HG02678 (cell line): ENCODE results near the gene OSBPL10.
"Not testable (repeated sequence)": the region's sequence is repeated elsewhere in the genome, so short reads cannot be mapped to it uniquely, and the experiment has no call there.

Experiments
- ATAC-seq: cut with Tn5 transposase; IDR thresholded peaks from one replicate; pipeline ENCODE4 v1.9.1; 2021; ENCODE audit warnings: mild to moderate bottlenecking, moderate library complexity; ENCODE audit not compliant: unreplicated experiment

OSBPL10 gene

DNA sequence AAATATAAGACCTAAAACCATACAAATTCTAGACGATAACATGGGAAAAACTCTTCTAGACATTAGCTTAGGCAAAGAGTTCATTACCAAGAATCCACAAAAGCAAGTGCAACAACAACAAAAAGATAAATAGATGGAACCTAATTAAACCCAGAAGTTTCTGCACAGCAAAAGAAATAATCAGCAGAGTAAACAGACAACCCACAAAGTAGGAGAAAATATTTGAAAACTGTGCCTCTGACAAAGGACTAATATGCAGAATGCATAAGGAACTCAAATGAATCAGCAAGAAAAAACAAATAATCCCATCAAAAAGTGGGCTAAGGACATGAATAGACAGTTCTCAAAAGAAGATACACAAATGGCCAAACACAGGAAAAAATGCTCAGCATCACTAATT is 198.8 kb downstream of the OSBPL10 start:
- ATAC-seq: not testable (repeated sequence)

DNA sequence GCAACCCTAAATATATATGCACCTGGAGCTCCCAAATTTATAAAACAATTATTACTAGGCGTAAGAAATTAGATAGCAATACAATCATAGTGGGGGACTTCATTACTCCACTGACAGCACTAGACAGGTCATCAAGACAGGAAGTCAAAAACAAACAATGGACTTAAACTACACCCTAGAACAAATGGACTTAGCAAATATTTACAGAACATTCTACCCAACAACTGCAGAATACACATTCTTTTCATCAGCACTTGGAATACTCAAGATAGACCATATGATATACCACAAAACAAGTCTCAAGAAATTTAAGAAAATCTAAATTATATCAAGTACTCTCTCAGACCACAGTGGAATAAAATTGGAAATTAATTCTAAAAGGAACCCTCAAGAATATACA is 201.5 kb downstream of the OSBPL10 start:
- no peak for ATAC-seq

DNA sequence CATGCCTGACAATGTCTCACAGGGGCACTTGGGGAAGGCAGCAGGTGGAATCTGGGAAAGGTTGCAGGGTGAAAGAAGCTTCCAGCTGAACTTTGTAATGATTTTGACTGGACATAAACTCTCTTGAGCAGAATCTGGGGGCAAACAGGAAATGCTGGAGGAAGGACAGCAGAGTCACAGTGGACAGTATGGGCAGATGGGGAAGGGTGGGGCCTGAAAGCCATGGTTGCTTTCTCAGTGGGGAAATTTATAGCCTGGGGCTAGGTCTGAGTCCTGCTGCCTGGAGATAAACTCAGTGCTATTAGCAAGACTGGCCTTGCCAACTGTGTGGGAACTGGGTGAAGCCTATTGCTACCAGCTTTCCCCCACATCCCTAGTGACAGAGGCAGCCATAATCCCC is 203.2 kb downstream of the OSBPL10 start:
- ATAC-seq: no peak

DNA sequence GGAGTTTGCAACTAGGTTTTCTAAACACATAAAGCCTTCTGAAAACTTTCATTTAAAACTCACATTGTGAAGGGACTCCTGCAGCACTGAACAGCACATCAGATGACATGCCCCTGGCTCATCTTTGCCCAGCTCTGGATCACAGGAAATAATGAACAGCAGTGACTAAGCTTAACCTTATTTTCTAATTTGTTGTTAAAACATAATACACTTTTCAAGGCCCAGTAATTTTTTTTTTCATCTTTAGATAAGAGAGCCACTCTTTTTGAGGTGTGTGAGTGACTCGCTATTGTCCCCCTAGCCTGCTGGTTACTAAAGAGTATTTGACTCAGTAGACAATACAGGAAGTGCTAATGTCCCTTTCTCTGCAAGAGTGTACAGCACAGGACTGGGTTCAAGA is 204.0 kb downstream of the OSBPL10 start:
- no peak for ATAC-seq

DNA sequence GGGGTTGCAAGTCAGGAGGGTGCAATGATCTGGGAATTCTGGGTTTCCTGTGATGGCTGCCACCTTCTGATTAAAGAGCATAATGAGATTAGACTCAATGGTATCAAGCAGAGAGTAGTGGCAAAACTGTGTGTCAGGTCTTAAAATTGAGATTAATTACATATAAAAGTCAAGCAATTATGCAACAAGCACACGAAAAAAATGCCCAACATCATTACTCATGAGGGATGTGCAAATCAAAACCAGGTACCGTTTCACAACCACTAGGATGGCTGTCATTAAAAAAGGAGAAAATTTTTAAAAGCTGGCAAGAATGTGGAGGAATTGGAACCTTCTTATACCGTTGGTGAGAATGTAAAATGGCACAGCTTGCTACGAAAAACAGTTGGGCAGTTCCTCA is 205.0 kb downstream of the OSBPL10 start:
- no peak for ATAC-seq

DNA sequence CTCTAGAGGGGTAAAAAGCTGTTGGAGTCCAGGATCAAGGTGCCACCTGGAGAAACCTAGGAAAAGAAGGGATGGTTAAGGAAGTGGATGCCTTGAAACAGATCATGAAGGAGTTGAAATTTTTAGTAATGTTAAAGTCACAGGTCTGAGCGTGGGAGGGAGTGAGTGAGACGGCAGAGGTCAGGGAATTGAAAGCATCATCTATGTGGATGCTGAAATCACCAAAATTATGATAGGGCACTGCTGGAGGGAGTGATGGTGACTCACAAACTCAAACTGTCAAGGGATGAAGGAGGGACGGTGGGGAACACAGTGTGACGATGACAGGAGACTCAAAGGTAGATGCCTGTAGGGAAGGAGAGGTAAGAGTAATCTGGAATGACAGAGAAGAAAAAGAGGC is 205.7 kb downstream of the OSBPL10 start:
- no peak for ATAC-seq

DNA sequence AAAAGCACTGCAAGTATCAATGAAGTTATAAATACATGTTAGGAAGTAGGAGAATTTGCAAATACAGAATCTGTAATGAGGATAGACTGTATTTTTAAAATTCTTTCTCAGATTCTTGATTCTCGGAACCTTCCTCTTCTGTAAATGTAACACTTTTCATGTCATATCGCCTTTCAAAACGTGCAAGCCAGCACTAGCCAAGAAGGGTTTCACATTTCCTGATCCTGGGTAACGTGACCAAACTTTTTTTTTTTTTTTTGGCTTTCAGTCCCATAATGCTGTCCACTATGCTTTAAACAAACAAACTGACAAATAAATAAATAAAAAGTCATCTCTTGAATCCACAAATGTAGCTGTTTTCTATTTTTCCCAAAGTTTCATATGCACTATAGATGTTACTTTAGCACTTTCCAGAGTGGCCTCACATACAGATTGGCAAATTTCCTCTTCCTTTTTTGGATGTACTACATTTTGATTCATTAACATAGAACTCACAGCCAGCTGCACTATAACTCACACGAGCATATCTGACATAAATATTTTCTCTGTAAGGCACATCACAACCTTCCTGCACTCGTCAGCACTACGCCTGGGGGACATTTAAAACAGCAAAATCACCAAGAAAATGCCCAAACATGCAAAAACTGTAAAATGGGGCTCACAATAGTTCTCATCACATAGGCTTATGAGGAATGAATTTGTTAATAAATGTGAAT is 208.1 kb downstream of the OSBPL10 start:
- no peak for ATAC-seq

DNA sequence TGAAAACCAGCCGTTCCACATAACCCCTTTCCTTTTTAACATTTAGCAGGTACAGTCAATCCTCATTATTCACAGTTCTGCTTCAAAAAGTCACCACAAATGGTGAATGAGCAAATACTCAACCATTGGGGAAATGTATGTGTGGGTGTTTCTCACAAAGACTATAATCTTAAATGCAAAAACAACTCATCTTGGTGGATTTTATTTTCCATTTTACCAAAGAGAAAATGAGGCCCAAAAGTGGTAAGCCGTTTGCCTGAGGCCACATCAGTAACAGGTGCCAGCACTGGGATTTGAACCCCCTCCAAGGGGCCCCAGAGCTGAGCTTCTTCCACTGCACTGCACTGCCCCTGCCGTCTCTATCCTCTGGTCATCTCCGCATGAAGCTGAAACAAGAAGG is 208.8 kb downstream of the OSBPL10 start:
- ATAC-seq: no peak

DNA sequence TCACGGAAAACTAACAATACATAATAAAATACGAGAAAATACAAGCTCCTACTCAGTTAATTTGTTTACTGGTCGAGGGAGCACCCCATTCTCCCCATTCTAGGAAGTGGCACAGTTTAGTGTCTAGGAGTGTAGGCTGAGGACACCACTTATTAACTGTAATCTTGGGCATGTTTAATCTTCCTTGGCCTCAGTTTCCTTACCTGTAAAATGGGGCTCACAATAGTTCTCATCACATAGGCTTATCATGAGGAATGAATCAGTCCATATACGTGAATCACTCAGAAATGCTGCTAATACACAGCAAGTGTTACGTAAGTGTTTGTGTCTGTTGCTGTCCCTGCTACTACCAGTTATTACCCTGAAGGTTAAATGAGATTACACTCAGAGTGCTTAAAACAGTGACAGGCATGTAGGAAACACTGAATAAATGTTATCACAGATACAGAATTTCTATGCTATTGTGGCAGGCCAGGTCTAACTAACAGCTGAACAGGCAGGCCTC is 210.2 kb downstream of the OSBPL10 start:
- ATAC-seq: no peak

DNA sequence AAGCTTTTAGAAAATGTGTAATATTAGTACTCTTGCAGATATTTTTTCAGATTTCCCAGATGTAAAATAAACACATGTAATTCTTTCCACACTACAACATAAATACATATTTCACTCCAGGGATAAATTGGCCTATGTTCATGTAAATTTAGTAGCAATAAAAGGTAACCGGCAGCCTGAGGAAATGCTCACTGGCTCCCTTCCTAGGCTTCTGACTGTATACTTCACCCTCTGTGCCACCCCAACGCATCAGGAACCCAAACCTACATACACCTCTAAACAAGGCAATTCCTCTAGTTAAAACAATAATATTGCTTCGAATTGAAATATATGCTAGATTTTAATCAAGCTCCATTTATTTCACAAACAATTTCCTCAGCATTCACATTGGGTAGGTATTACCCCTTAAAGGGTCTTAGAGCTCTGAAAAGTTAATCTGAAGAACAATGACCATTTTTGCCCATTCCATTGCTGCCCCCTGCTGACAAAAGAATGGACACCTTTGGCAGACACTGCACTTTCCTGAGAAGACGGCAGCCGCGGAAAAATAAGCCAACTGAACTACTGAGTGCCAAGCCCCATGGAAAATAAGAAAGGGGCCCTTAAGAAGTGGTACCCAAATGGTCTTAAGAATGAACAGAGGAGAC is 212.5 kb downstream of the OSBPL10 start:
- peak; percentile 45 for ATAC-seq

DNA sequence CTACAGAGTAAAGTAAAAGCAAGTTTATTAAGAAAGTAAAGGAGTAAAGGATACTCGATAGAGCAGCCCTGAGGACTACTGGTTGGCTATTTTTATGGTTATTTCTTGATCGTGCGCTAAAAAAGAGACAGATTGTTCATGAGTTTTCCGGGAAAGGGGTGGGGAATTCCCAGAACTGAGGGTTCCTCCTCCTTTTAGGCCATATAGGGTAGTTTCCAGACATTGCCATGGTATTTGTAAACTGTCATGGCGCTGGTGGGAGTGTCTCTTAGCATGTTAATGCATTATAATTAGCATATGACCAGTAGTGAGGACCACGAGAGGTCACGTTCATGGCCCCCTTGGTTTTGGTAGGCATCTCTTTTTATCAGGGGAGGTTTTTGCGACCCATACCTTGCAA is 213.1 kb downstream of the OSBPL10 start:
- ATAC-seq: no peak

DNA sequence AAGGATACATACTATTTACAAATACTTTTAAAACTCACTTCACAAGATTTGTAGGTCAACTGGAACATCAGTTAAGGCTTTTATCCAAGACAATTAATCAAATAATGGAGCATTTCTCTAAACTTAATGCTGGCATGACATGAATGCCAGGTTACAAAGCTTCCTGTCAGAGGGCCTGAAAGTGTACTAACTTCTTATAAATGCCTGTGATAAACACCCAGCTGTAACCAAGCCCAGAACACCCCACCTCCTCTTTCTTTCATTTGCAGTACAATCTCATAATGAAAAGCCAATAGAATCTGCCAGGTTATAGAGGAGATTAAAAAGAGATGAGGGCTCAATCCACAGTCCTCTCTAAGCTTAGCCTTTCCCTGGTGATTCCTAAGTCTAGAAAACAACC is 214.4 kb downstream of the OSBPL10 start:
- ATAC-seq: no peak

DNA sequence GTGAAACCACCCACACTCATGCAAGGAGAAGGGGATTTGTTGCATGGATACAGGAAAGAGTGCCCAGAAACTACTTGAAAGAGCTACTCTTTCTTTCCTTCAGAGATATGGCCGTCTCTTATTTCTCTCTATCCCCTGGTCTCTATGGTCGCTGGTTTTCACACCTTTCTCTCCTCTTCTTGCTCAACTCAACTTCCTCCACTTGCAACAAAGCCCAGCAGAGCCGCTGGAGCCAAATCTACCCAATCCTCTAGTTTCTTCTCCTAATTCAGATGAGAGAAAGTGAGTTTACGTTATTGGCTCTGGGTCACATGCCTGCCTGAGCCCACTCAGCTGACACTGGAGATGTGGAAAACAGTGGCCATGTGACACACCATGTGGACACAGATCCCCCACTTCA is 215.2 kb downstream of the OSBPL10 start:
- ATAC-seq: no peak

DNA sequence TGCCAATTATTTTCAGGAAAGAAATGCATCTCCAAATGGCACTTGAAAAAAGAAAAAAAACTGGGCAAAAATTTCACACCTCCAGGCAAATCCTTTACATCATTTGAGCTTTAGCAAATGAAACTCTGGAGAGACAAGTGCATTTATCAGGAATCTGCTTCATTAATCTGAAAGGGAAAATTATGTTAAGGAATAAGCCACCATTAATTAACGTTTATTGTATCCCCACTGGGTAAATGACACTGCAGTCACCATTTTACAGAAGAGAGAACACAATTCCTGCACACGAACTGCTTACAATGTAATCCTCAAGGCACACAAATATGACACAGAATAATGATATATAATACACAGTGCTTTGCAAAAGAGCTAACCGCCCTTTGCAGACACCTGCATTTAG is 217.3 kb downstream of the OSBPL10 start:
- no peak for ATAC-seq

DNA sequence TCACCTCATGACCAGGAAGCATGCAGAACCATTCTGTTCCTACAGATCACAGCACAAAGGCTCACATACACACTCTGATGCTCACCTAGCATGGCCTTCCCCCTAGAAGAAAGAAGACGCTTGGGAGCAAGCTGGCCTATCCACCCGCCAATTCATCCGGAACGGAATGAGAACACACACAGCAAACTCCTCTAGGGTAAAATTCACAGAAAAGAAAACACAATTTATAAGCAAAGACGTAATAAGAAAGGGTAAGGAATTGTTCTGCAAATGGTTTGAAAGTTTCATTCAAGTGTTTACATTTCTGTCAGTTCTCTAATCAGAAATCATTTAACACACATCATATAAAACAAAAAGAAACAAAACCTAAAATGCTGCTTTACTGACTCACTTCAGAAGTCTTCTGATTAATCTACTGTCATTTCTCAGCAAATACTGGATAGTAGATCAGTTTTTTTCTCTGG is 218.1 kb downstream of the OSBPL10 start:
- no peak for ATAC-seq

DNA sequence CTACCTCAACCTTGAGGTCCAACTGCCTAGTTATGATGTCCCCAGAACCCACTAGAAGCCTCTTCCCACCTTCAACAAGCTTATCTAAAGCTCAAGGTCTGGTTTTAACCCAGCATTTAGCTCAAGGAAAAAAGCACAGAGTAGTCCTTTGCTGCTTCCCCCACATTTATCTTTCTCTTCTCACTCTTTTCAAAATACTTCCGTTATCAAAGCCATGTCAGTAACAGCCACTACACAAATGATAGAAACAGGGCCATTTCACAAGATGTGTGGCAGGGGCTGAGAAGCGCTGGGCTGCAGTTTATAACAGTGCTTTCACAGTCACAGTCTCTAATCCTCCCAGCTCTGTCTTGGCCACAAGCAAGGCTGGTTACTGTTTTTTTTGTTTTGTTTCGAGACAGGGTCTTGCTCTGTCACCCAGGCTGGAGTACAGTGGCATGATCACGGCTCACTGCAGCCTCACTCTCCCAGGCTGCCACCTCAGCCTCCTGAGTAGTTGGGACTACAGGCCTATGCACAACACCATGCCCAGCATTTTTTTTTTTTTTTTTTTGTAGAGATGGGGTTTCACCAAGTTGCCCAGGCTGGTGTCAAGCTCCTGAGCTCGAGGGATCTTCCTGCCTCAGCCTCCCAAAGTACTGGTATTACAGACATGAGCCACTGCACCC is 218.8 kb downstream of the OSBPL10 start:
- ATAC-seq: no peak

DNA sequence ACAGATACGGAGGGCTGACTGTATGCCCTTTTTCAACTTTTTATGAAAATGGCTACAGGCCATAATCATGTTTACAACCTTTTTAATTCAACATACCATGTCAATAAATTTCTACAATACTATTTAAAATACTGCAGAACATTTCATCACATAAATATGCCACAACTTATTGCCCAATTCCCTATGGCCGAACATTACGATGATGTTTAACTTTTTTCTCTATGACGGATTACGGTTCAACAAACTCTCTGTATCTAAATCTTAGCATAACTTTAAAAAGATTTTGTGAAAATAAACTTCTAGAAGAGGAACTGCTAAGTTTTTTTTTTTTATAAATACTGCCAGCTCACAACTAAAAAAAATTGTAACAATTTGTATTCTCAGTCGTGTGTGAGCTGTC is 220.4 kb downstream of the OSBPL10 start:
- ATAC-seq: no peak

DNA sequence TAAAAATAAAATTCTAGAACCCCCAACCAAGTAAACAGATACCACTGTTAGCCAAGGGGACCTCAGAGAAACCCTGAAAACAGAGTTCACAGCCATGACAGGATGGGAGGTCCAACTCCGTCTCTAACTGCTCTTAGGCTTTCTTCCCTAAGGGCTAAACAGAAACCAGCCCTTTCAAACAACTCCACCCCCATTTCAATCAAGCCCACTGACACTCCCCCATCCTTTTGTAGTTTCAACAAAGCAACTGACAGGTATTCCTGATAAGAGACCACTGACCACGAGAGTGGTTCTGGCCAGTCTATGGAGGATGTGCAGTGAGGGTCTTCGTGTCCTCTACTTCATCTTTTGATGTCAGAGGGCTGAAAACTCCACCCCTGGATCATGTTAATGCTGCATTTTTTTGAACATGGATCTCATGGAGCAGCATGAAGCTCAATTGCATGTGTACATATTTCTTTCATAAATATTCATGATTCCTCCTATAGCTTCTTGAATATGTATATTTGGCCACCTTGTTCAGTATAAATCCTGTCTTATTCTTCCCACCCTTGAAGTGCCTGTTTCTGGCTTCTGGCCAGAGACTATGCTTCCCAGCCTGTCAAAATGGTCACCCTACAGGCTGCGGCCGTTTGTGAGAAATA is 222.6 kb downstream of the OSBPL10 start:
- no peak for ATAC-seq

DNA sequence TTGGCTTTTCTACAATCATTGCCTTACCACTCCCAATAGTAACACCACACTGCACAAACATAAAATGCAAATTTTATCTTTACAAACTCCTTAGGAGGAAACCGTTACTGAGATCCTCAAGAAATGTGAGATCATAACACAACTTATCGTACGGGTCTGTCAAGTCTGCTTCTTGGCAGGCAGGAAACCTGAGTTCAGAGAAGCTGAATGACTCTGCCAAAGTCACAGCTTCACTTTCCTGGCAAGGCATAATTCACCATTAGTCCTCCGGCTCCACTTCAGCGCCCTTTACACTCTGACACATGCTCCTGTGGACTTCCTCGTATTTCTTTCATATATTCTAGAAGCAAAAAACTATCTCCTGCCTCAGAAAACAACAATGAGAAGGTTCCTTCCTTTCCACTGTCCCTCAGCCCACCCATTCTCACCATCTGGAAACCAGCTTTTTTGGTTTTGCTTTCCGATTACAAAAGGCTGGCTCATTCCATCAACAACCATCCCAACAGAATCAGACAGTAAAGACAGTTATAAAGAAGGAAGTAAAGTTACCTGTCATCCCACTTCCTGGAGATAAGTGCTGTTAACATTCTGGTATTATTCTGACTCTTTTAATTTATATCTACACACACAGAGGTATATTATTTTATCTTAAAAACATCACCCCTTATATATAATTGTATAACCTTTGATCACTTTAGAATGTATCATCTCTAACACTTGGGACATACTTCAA is 225.0 kb downstream of the OSBPL10 start:
- no peak for ATAC-seq

DNA sequence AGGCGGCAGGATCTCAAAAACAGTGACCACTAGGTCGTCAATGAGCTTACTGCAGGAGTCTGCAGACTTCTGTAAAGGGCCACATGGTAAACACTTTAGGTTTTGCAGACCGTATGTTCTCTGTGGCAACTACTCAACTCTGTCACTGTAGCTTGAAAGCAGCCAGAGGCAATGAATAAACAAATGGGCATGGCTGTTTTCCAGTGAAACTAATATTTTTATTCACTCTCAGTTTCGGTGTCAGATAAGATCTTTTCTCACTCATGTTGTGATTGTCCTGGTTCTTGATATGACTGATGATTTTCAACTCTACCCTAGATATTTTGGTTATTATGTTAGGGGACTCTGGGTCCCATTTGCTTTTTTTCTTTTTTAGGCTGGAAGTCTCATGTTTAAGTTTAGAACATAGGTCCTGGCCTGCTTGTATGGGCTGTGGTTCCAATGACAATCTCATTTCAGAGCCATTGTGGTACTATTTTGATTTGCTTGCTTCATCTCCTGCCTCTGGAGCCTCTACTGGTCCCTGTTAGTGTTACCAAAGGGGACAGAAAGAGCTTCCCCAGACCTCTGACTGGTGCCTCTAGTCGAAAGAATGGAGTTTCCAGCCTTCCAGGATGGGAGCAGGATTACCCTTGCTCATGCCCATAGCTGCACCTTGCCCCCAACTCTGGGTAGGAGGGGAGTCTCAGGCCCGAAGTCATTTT is 226.3 kb downstream of the OSBPL10 start:
- peak; percentile 96 for ATAC-seq
